ENCODE results near the gene CTSD. TPM values are rescaled to one million over a fixed set of nuclear protein-coding genes. Genes with fewer than 3 reads are reported as not detected.

CTSD gene
- polyA plus RNA-seq, 1 of the 3 experiments (the other 2 are of a cell fraction): 187 TPM

GRCh38 chr11:1728301-1728700 is 35.4 kb downstream of the CTSD start (continued):
- no peak for TF ChIP-seq RXRA (IDR thresholded peaks at IDR 0.05; ENCODE audit: borderline replicate concordance, low read depth)
- no peak for TF ChIP-seq NRF1 (IDR thresholded peaks at IDR 0.05; ENCODE audit: low read depth, low read length)

GRCh38 chr11:1727861-1728260 is 35.9 kb downstream of the CTSD start:
- Histone ChIP-seq H3K27me3 (ENCODE audit: insufficient read depth) (peaks cover 14% of the 10 kb centered on the region; the same call in 1 of the 2 replicates), H3K9ac (no peak overlapping the region), H3K4me1 (ENCODE audit: control insufficient read depth in 1 of 2, insufficient read depth in 2 of 2, low read depth in 1 of 2, low read length in 1 of 2) (peaks cover 0 to 21% of the 10 kb centered on the region in 2 experiments; a peak in 1 of 4 replicates), H3K9me3 (no peaks in the 10 kb centered on the region), H3K79me2 (ENCODE audit: insufficient read depth) (no peaks in the 10 kb centered on the region), H3K27ac (ENCODE audit: low read depth in 2 of 2, low read length in 1 of 2) (no peak overlapping the region), H3K36me3 (replicated peaks in 1 of 2; ENCODE audit: control insufficient read depth in 1 of 2, insufficient read depth in 2 of 2, low read length in 1 of 2) (no peaks in the 10 kb centered on the region), H3K4me2 (no peak overlapping the region), H2AFZ (ENCODE audit: low read depth) (no peak overlapping the region), H3K9me2 (no peaks in the 10 kb centered on the region), H3K4me3 (ENCODE audit: low read depth in 2 of 2, low read length in 1 of 2) (no peak overlapping the region), H3F3A (replicated peaks; ENCODE audit: insufficient read depth) (peaks cover 8% of the 10 kb centered on the region), H4K20me1 (ENCODE audit: insufficient read depth) (no peaks in the 10 kb centered on the region)
- POLR2A ChIA-PET: no interaction called here
- TF ChIP-seq TCF12 (IDR thresholded peaks at IDR 0.05): no peak
- TF ChIP-seq POLR2AphosphoS5 (IDR thresholded peaks at IDR 0.05; ENCODE audit: low read depth, low read length): no peak
- TF ChIP-seq RCOR1 (IDR thresholded peaks at IDR 0.05; ENCODE audit: low read length): no peak
- no peak for TF ChIP-seq YY1 (IDR thresholded peaks at IDR 0.05; ENCODE audit: low read depth)
- no peak for TF ChIP-seq MXI1 (IDR thresholded peaks at IDR 0.05; ENCODE audit: low read depth, low read length)
- TF ChIP-seq RAD21 (IDR thresholded peaks at IDR 0.05; ENCODE audit: low read length): no peak
- no peak for TF ChIP-seq FOXJ3 (CRISPR knock-in tag; IDR thresholded peaks at IDR 0.05)
- no peak for TF ChIP-seq REST (IDR thresholded peaks at IDR 0.05; ENCODE audit: low read depth, low read length)
- no peak for TF ChIP-seq SIN3A (IDR thresholded peaks at IDR 0.05; ENCODE audit: borderline replicate concordance, low read depth, low read length)
- TF ChIP-seq CHD2 (IDR thresholded peaks at IDR 0.05; ENCODE audit: low read length, partially characterized antibody): no peak
- no peak for TF ChIP-seq NRF1 (IDR thresholded peaks at IDR 0.05; ENCODE audit: low read depth, low read length)
- TF ChIP-seq USF2 (IDR thresholded peaks at IDR 0.05; ENCODE audit: borderline replicate concordance, low read depth, low read length): no peak
- CTCF ChIA-PET: interaction anchor here (0.9 to 1.0 kb wide), 2 partner anchors 104 to 424 kb away, joined by 3 read pairs; no protein-coding TSS in a partner anchor
- 63% methylated on average over 8 of the region's 9 CpGs for WGBS (ENCODE audit: low lambda C conversion rate)
- DNase-seq: no peak
